A549 (cell line): ENCODE results near the gene RBM39.

Experiments used
- BHLHE40 ChIP-seq: IDR thresholded peaks from 2 replicates; pipeline ENCODE4 v1.6.1; 2012; ENCODE audit warnings: low read depth, low read length, inconsistent platforms
- EP300 ChIP-seq, 2 experiments: fragments of >200 bp; sonication (Bioruptor Twin); formaldehyde crosslinking; IDR thresholded peaks; 2 replicates in 1 of 2; 3 replicates in 1 of 2; pipeline ENCODE4 v1.6.1; 2016 to 2017
- GATA3 ChIP-seq: IDR thresholded peaks from 2 replicates; pipeline ENCODE4 v1.6.1; 2012; ENCODE audit warnings: borderline replicate concordance
- HOXB13 ChIP-seq: fragments of 250-450 bp; sonication (Bioruptor Pico); IDR thresholded peaks from 2 replicates; pipeline ENCODE4 v1.5.0; 2020; ENCODE audit warnings: low read depth, mild to moderate bottlenecking, moderate library complexity
- JUN ChIP-seq, 2 experiments: fragments of >200 bp; sonication (Bioruptor Twin); formaldehyde crosslinking; IDR thresholded peaks; 2 replicates in 1 of 2; 3 replicates in 1 of 2; pipeline ENCODE4 v1.6.1; 2016 to 2017
- KDM1A ChIP-seq: fragments of 200-600 bp; sonication (generic); IDR thresholded peaks from 2 replicates; pipeline ENCODE4 v1.6.1; 2016; ENCODE audit warnings: low read depth, mild to moderate bottlenecking
- POLR2A ChIP-seq: IDR thresholded peaks from 2 replicates; pipeline ENCODE4 v1.6.1; 2012; ENCODE audit warnings: mild to moderate bottlenecking, low read length
- REST ChIP-seq: fragments of 200-600 bp; sonication (generic); IDR thresholded peaks from 2 replicates; pipeline ENCODE4 v1.6.1; 2016; ENCODE audit warnings: antibody characterized with exemption, mild to moderate bottlenecking, moderate library complexity
- TP53 ChIP-seq: fragments of 250-450 bp; sonication (Bioruptor Pico); IDR thresholded peaks from 2 replicates; pipeline ENCODE4 v1.5.0; 2021; ENCODE audit warnings: mild to moderate bottlenecking, moderate library complexity
- USF2 ChIP-seq: fragments of 450-650 bp; IDR thresholded peaks from 2 replicates; pipeline ENCODE4 v1.6.1; 2014; ENCODE audit warnings: antibody characterized with exemption
- TF ChIP-seq, protein P1 (sequence below): fragments of >200 bp; sonication (Bioruptor Twin); formaldehyde crosslinking; IDR thresholded peaks from 3 replicates; pipeline ENCODE4 v1.5.1; 2016
- TF ChIP-seq, protein P2 (sequence below): fragments of 150-350 bp; IDR thresholded peaks from 2 replicates; pipeline ENCODE4 v1.6.1; 2014; ENCODE audit warnings: low read depth, mild to moderate bottlenecking, low read length

DNA sequence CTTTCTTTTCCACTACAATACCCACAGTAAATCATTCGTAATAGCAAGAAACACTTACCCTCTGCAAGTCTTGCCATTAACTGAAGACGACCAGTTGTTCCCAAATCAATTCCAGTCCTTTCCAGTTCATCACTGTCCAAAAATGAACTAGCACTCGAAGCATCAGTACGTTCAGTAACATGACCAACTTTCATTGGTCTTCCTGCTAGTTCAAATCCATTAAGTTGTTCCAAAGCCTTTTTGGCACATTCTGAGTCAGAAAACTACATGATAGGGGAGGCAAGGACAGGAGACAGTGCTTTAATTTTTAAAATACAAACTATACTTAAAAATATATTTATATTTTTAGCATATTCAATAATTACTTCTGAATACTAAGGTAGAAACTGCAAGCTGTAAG, 27.9 kb downstream of the RBM39 start:
- TF ChIP-seq GATA3 (no peak), REST (no peak), BHLHE40 (no peak), EP300 (IDR thresholded peaks at IDR 0.05) (no peak), USF2 (no peak), KDM1A (no peak), POLR2A (no peak), JUN (IDR thresholded peaks at IDR 0.05) (no peak), TP53 (CRISPR knock-in tag) (no peak), HOXB13 (CRISPR knock-in tag) (no peak)
- TF ChIP-seq, protein P1, sequence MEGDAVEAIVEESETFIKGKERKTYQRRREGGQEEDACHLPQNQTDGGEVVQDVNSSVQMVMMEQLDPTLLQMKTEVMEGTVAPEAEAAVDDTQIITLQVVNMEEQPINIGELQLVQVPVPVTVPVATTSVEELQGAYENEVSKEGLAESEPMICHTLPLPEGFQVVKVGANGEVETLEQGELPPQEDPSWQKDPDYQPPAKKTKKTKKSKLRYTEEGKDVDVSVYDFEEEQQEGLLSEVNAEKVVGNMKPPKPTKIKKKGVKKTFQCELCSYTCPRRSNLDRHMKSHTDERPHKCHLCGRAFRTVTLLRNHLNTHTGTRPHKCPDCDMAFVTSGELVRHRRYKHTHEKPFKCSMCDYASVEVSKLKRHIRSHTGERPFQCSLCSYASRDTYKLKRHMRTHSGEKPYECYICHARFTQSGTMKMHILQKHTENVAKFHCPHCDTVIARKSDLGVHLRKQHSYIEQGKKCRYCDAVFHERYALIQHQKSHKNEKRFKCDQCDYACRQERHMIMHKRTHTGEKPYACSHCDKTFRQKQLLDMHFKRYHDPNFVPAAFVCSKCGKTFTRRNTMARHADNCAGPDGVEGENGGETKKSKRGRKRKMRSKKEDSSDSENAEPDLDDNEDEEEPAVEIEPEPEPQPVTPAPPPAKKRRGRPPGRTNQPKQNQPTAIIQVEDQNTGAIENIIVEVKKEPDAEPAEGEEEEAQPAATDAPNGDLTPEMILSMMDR: no peak
- TF ChIP-seq, protein P2, sequence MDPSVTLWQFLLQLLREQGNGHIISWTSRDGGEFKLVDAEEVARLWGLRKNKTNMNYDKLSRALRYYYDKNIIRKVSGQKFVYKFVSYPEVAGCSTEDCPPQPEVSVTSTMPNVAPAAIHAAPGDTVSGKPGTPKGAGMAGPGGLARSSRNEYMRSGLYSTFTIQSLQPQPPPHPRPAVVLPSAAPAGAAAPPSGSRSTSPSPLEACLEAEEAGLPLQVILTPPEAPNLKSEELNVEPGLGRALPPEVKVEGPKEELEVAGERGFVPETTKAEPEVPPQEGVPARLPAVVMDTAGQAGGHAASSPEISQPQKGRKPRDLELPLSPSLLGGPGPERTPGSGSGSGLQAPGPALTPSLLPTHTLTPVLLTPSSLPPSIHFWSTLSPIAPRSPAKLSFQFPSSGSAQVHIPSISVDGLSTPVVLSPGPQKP: no peak
